Tibial nerve (tissue), 4 donors: ENCODE data around the gene ZNF599.

Source experiments
- CTCF ChIP-seq, 5 experiments: fragments of 200-600 bp in 3 of 5; fragments of 450-650 bp in 2 of 5; sonication (generic) in 3 of 5; IDR thresholded peaks; one replicate each; pipeline ENCODE4 v1.5.1; 2016 to 2019; ENCODE audit warnings: antibody characterized with exemption in 5 of 5, mild to moderate bottlenecking in 3 of 5, moderate library complexity in 2 of 5
- EP300 ChIP-seq, 2 donors: sonication (generic); formaldehyde crosslinking; IDR thresholded peaks; one replicate each; pipeline ENCODE4 v1.6.1; 2017; ENCODE audit warnings: antibody characterized with exemption in 2 of 2, mild to moderate bottlenecking in 1 of 2

- TF ChIP-seq EP300 (IDR thresholded peaks at IDR 0.05) (no peak), CTCF (IDR thresholded peaks at IDR 0.05) (no peak)
Observed at GRCh38 chr19:34734537-34735103, 38.4 kb downstream of the ZNF599 start.
